Adrenal gland (tissue), 12 donors: ENCODE measurements around the gene MAD2L1BP. TPM values are rescaled to one million over a fixed set of nuclear protein-coding genes. Genes with fewer than 3 reads are reported as not detected.

Experiments
- DNase-seq, 7 donors: peaks; one replicate each; pipeline ENCODE4 v3.0.0-alpha.2; 2019 to 2020
- H3K27ac ChIP-seq, 5 donors: fragments of 200-600 bp; sonication (generic) in 4 of 5; 1 replicate in 3 of 5; 2 replicates in 2 of 5; pipeline versions ENCODE4 v1.5.1 to v1.8.0; 2016 to 2020; ENCODE audit warnings: mild to moderate bottlenecking in 1 of 5
- H3K27me3 ChIP-seq: fragments of 200-600 bp; 2 replicates; pipeline ENCODE4 v1.8.0; 2021
- H3K36me3 ChIP-seq, 2 donors: fragments of 200-600 bp; replicated peaks in 1 of 2; 1 replicate in 1 of 2; 2 replicates in 1 of 2; pipeline versions ENCODE4 v1.5.1 to v1.8.0; 2018 to 2022
- H3K4me1 ChIP-seq, 2 donors: fragments of 200-600 bp; replicated peaks in 1 of 2; 1 replicate in 1 of 2; 2 replicates in 1 of 2; pipeline versions ENCODE4 v1.5.1 to v1.8.0; 2018 to 2021
- H3K4me3 ChIP-seq, 4 donors: fragments of 200-600 bp; sonication (generic) in 3 of 4; one replicate each; pipeline ENCODE4 v1.5.1; 2016 to 2018
- H3K9me3 ChIP-seq, 3 donors: fragments of 200-600 bp; sonication (generic) in 1 of 3; replicated peaks in 1 of 3; 1 replicate in 2 of 3; 2 replicates in 1 of 3; pipeline versions ENCODE4 v1.5.1 to v1.8.0; 2016 to 2021
- CTCF ChIP-seq, 6 experiments: fragments of 450-650 bp in 4 of 6; fragments of 200-600 bp in 2 of 6; sonication (generic) in 1 of 6; IDR thresholded peaks; 1 replicate in 5 of 6; 2 replicates in 1 of 6; pipeline versions ENCODE4 v1.5.1 to v1.8.0; 2016 to 2021; ENCODE audit warnings: antibody characterized with exemption in 6 of 6, mild to moderate bottlenecking in 2 of 6, moderate library complexity in 1 of 6
- POLR2A ChIP-seq, 2 donors: fragments of 450-650 bp; IDR thresholded peaks; one replicate each; pipeline ENCODE4 v1.6.1; 2017; ENCODE audit warnings: antibody characterized with exemption in 2 of 2, mild to moderate bottlenecking in 2 of 2, moderate library complexity in 1 of 2
- WGBS, 4 donors: extraction: QIAGEN DNeasy Blood & Tissue Kit in 2 of 4; methylation state at CpG; one replicate each; pipeline versions ENCODE4 v1.1.5 to v1.1.7; 2013 to 2017; 5-methylcytosine and 5-hydroxymethylcytosine counted together
- intact Hi-C, 2 donors: fragments of 100-400 bp; cut with DNase I; formaldehyde crosslinking; loops; one replicate each; pipeline versions ENCODE4 v1.14.1 to v1.15.0; 2022 to 2023
- polyA plus RNA-seq, 3 donors: library from polyadenylated mRNA; stranded (reverse); fragments of 200-250 nt in 2 of 3; fragments of 350-450 nt in 1 of 3; fragmentation: Illumina TruSeq in 1 of 3; extraction: RNeasy Lipid Tissue Mini Kit (QIAGEN cat#74804) in 1 of 3; gene quantifications; one replicate each; pipeline ENCODE4 v1.2.3, GENCODE V29; 2013 to 2014
- total RNA-seq, 9 donors: library from RNA; depleted of rRNA in 4 of 9; stranded (reverse); fragments of >200 nt in 4 of 9; fragments of 120-200 nt in 1 of 9; fragmentation: NEBNext Ultra II Directional in 1 of 9; extraction: Animal tissue kit (Norgen Biotek cat#: 25700) in 1 of 9; gene quantifications; one replicate each; pipeline versions ENCODE4 v1.1.0 to v1.2.4, GENCODE V29; 2013 to 2023
- donor health status: healthy with polysubstance abuse.
- donor health status: Bipolar disorder and iron deficiency.
- donor health status: DM: yes; HTN: yes; CAD: no.
- donor health status: DM: no; HTN: no; CAD: no.
- donor health status: DM: no; HTN: no; CAD: no.
- donor health status: DM: yes; HTN: yes; CAD: no.

The MAD2L1BP gene
- total and polyA plus RNA-seq, 12 donors: 15.2 to 112 (median 27.2) TPM

GRCh38 chr6:43673444-43674084 is 37.9 kb downstream of the MAD2L1BP start:
- 47 to 67% (median 56%) methylated on average over 3 to 15 of the region's 15 CpGs for WGBS, 4 donors
- intact Hi-C loops: no loop called here
- H3K36me3 ChIP-seq: peaks cover 0 to 70% of the 10 kb centered on the region in 2 donors
- no peak overlapping the region for H3K4me3 ChIP-seq
- no peaks in the 10 kb centered on the region for H3K9me3 ChIP-seq
- no peaks in the 10 kb centered on the region for H3K27me3 ChIP-seq
- TF ChIP-seq POLR2A (IDR thresholded peaks at IDR 0.05): no peak
- no peak for TF ChIP-seq CTCF (IDR thresholded peaks at IDR 0.05)
- peak; percentile 69 to 83 (median 77) for DNase-seq
- H3K27ac ChIP-seq: peak overlapping the region in 3 of 5 donors; percentile 75 to 85 (median 77)
- H3K4me1 ChIP-seq: peaks cover 24 to 38% of the 10 kb centered on the region in 2 donors

GRCh38 chr6:43674291-43674690 is 38.7 kb downstream of the MAD2L1BP start:
- peaks cover 23 to 31% of the 10 kb centered on the region in 2 donors for H3K4me1 ChIP-seq
- DNase-seq: no peak
- peaks cover 0 to 71% of the 10 kb centered on the region in 2 donors for H3K36me3 ChIP-seq
- no peaks in the 10 kb centered on the region for H3K9me3 ChIP-seq
- no peak overlapping the region for H3K4me3 ChIP-seq
- intact Hi-C loops: no loop called here
- H3K27me3 ChIP-seq: no peaks in the 10 kb centered on the region
- peak overlapping the region in 1 of 5 donors; percentile 85 for H3K27ac ChIP-seq
- no peak for TF ChIP-seq CTCF (IDR thresholded peaks at IDR 0.05)
- no peak for TF ChIP-seq POLR2A (IDR thresholded peaks at IDR 0.05)
- 91 to 93% (median 93%) methylated on average over 2 of the region's 2 CpGs for WGBS, 4 donors

- Histone ChIP-seq H3K4me3 (no peak overlapping the region), H3K36me3 (peaks cover 0 to 76% of the 10 kb centered on the region in 2 donors), H3K27ac (no peak overlapping the region), H3K27me3 (no peaks in the 10 kb centered on the region), H3K9me3 (no peaks in the 10 kb centered on the region), H3K4me1 (peaks cover 23 to 25% of the 10 kb centered on the region in 2 donors)
- TF ChIP-seq POLR2A (IDR thresholded peaks at IDR 0.05): no peak
- TF ChIP-seq CTCF (IDR thresholded peaks at IDR 0.05): no peak
- intact Hi-C loops: no loop called here
- 91 to 98% (median 95%) methylated on average over 8 of the region's 8 CpGs for WGBS, 4 donors
- no peak for DNase-seq
These were observed 39.3 kb downstream of the MAD2L1BP start for GRCh38 chr6:43674921-43675320.

- Histone ChIP-seq H3K9me3 (no peaks in the 10 kb centered on the region), H3K36me3 (peaks cover 0 to 72% of the 10 kb centered on the region in 2 donors), H3K4me1 (peaks cover 19 to 20% of the 10 kb centered on the region in 2 donors), H3K27ac (no peak overlapping the region), H3K27me3 (no peaks in the 10 kb centered on the region), H3K4me3 (no peak overlapping the region)
- 71 to 98% (median 85%) methylated on average over 3 to 7 of the region's 7 CpGs for WGBS, 4 donors
- TF ChIP-seq POLR2A (IDR thresholded peaks at IDR 0.05) (no peak), CTCF (IDR thresholded peaks at IDR 0.05) (no peak)
- intact Hi-C loops: no loop called here
- no peak for DNase-seq
These were observed 41.4 kb downstream of the MAD2L1BP start for GRCh38 chr6:43676962-43677606.
